ENCODE results near the gene GNPTAB.

- TF ChIP-seq CTCF (conservative IDR thresholded peaks at IDR 0.05; ENCODE audit: low read length) (no peak), EZH2phosphoT487 (IDR thresholded peaks at IDR 0.05; ENCODE audit: borderline replicate concordance, low read depth, low read length) (no peak)
Measured at GRCh38 chr12:101863981-101864380, 33.2 kb upstream of the GNPTAB start.
